Thoracic aorta (tissue), 2 donors: ENCODE data around the gene THAP7. TPM values are rescaled to one million over a fixed set of nuclear protein-coding genes. Genes with fewer than 3 reads are reported as not detected.

Source experiments
- ATAC-seq: fragments of 150-250 bp; one replicate; pipeline ENCODE4 v1.8.0; 2017; ENCODE audit warnings: low read depth; ENCODE audit not compliant: insufficient number of reproducible peaks, low FRiP score
- DNase-seq: peaks from one replicate; pipeline ENCODE4 v3.0.0-alpha.2; 2020; ENCODE audit warnings: low spot score
- H3K27ac ChIP-seq, 2 donors: fragments of 200-600 bp; sonication (generic); 1 replicate in 1 of 2; 2 replicates in 1 of 2; pipeline ENCODE4 v1.5.1; 2016; ENCODE audit warnings: mild to moderate bottlenecking in 2 of 2, moderate library complexity in 2 of 2
- H3K27me3 ChIP-seq: fragments of 200-600 bp; sonication (generic); replicated peaks from 2 replicates; pipeline ENCODE4 v1.6.0; 2016; ENCODE audit warnings: mild to moderate bottlenecking; ENCODE audit not compliant: insufficient read depth
- H3K36me3 ChIP-seq: fragments of 200-600 bp; sonication (generic); one replicate; pipeline ENCODE4 v1.5.1; 2016
- H3K4me1 ChIP-seq, 2 donors: fragments of 200-600 bp; sonication (generic); 1 replicate in 1 of 2; 2 replicates in 1 of 2; pipeline versions ENCODE4 v1.5.1 to v1.6.0; 2016; ENCODE audit warnings: low read depth in 2 of 2, mild to moderate bottlenecking in 1 of 2; ENCODE audit not compliant: control insufficient read depth in 1 of 2
- H3K4me3 ChIP-seq: fragments of 200-600 bp; sonication (generic); 2 replicates; pipeline ENCODE4 v1.5.1; 2016; ENCODE audit warnings: mild to moderate bottlenecking
- H3K9me3 ChIP-seq: fragments of 200-600 bp; sonication (generic); 2 replicates; pipeline ENCODE4 v1.5.1; 2016
- CTCF ChIP-seq: fragments of 200-600 bp; sonication (generic); IDR thresholded peaks from one replicate; pipeline ENCODE4 v1.5.1; 2019; ENCODE audit warnings: antibody characterized with exemption
- total RNA-seq, 2 donors: library from RNA; depleted of rRNA; stranded (reverse); fragments of >200 nt; gene quantifications; one replicate each; pipeline versions ENCODE4 v1.1.0 to v1.2.3, GENCODE V29; 2016

Gene THAP7
- total RNA-seq, 2 donors from 2014 or later: 38.3 to 60.0 TPM

- Histone ChIP-seq H3K27ac (no peak overlapping the region), H3K4me3 (no peak overlapping the region), H3K36me3 (peaks cover 17% of the 10 kb centered on the region), H3K4me1 (peaks cover 0 to 8% of the 10 kb centered on the region in 2 donors), H3K9me3 (no peaks in the 10 kb centered on the region), H3K27me3 (no peaks in the 10 kb centered on the region)
- TF ChIP-seq CTCF: no peak
- DNase-seq (no peak), ATAC-seq (no peak)
Observed at GRCh38 chr22:20951151-20951931, 50.6 kb downstream of the THAP7 start.

- peaks cover 17% of the 10 kb centered on the region for H3K36me3 ChIP-seq
- H3K9me3 ChIP-seq: no peaks in the 10 kb centered on the region
- no peak for DNase-seq
- no peak overlapping the region for H3K4me3 ChIP-seq
- H3K4me1 ChIP-seq: peaks cover 6 to 24% of the 10 kb centered on the region in 2 donors
- no peak overlapping the region for H3K27ac ChIP-seq
- no peak for TF ChIP-seq CTCF
- no peaks in the 10 kb centered on the region for H3K27me3 ChIP-seq
- ATAC-seq: no peak
Observed at GRCh38 chr22:20949698-20950183, 52.2 kb downstream of the THAP7 start.

Other genes starting within 250 kb of the THAP7 start
- not detected for gene SERPIND1, start 228.0 kb downstream of the THAP7 start, total RNA-seq
- 100 to 1,000 TPM in 1 of 2 donors, 10 to 100 TPM in 1; 85.4 to 112 TPM for gene PI4KA, start 143.3 kb downstream of the THAP7 start, total RNA-seq
- 10 to 100 TPM; 18.2 to 20.6 TPM for gene SNAP29, start 143.1 kb downstream of the THAP7 start, total RNA-seq
- 10 to 100 TPM; 42.1 to 45.2 TPM for gene CRKL, start 84.7 kb downstream of the THAP7 start, total RNA-seq
- gene AIFM3, start 34.9 kb downstream of the THAP7 start, total RNA-seq: 1 to 10 TPM; 3.4 to 5.8 TPM
- gene LZTR1, start 19.8 kb downstream of the THAP7 start, total RNA-seq: 100 to 1,000 TPM in 1 of 2 donors, 10 to 100 TPM in 1; 96.2 to 105 TPM
- under 1 TPM in 1 of 2 donors, not detected in 1; 0.81 TPM for gene P2RX6, start 13.0 kb upstream of the THAP7 start, total RNA-seq
- 1 to 10 TPM in 1 of 2 donors, not detected in 1; 1.2 TPM for gene SLC7A4, start 30.4 kb upstream of the THAP7 start, total RNA-seq
- not detected for gene LRRC74B, start 43.8 kb upstream of the THAP7 start, total RNA-seq